Endothelial cell (in vitro differentiated cells): Measurements from ENCODE around the gene IQSEC3. TPM values are rescaled to one million over a fixed set of nuclear protein-coding genes. Genes with fewer than 3 reads are reported as not detected.

Experiments
- DNase-seq: peaks from one replicate; pipeline ENCODE4 v3.0.0; 2021; ENCODE audit warnings: low spot score
- H3K27ac Mint-ChIP-seq: one replicate; pipeline ENCODE4 v1.8.0; 2021; ENCODE audit warnings: mixed read lengths, inconsistent platforms; ENCODE audit not compliant: unreplicated experiment
- H3K27me3 Mint-ChIP-seq: one replicate; pipeline ENCODE4 v1.8.0; 2021; ENCODE audit warnings: mild to moderate bottlenecking, moderate library complexity, mixed read lengths, inconsistent platforms; ENCODE audit not compliant: unreplicated experiment
- H3K36me3 Mint-ChIP-seq: one replicate; pipeline ENCODE4 v1.8.0; 2021; ENCODE audit warnings: mild to moderate bottlenecking, low read depth, mixed read lengths, inconsistent platforms; ENCODE audit not compliant: unreplicated experiment
- H3K4me1 Mint-ChIP-seq: one replicate; pipeline ENCODE4 v1.8.0; 2021; ENCODE audit warnings: mild to moderate bottlenecking, mixed read lengths, inconsistent platforms; ENCODE audit not compliant: unreplicated experiment
- H3K4me3 Mint-ChIP-seq: one replicate; pipeline ENCODE4 v1.8.0; 2021; ENCODE audit warnings: mild to moderate bottlenecking, mixed read lengths, inconsistent platforms; ENCODE audit not compliant: unreplicated experiment
- H3K9me3 Mint-ChIP-seq: one replicate; pipeline ENCODE4 v1.8.0; 2021; ENCODE audit warnings: mixed read lengths, inconsistent platforms; ENCODE audit not compliant: unreplicated experiment
- total RNA-seq: library from RNA; stranded (reverse); fragmentation: NEBNext Ultra II Directional; extraction: Animal tissue kit (Norgen Biotek cat#: 25700); gene quantifications from one replicate; pipeline ENCODE4 v1.2.1, GENCODE V29; 2021; ENCODE audit not compliant: unreplicated experiment
- TF ChIP-seq, protein P1 (sequence below): fragments of 200-600 bp; sonication (generic); IDR thresholded peaks from one replicate; pipeline ENCODE4 v1.5.0; 2021; ENCODE audit warnings: antibody characterized with exemption; ENCODE audit not compliant: unreplicated experiment

Gene IQSEC3
- total RNA-seq, 1 donor from 2014 or later: 13.2 TPM

DNA sequence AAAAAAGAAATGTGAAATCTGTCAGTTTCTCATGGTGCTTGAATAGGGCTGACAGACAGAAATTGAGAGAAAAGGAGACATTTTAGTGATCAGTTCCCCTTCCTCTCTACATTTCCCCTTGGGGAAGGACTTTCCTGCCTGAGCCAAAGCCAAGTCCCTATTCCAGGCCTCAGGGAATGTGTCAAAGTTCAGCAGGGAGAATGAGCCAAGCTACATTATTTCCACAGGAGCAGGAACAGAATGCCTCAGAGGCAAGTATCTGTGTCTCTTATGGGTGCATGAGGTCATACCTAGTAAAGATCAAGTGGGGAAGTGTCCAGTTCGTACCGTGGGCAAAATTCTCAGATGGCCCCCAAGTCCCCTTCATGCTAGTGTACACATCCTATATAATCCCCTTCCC, 68.6 kb downstream of the IQSEC3 start:
- Mint-ChIP-seq H3K4me1 (peaks cover 37% of the 10 kb centered on the region), H3K9me3 (no peaks in the 10 kb centered on the region), H3K27ac (peak overlapping the region; percentile 57), H3K36me3 (peaks cover 14% of the 10 kb centered on the region), H3K27me3 (peaks cover 5% of the 10 kb centered on the region), H3K4me3 (no peak overlapping the region)
- TF ChIP-seq, protein P1, sequence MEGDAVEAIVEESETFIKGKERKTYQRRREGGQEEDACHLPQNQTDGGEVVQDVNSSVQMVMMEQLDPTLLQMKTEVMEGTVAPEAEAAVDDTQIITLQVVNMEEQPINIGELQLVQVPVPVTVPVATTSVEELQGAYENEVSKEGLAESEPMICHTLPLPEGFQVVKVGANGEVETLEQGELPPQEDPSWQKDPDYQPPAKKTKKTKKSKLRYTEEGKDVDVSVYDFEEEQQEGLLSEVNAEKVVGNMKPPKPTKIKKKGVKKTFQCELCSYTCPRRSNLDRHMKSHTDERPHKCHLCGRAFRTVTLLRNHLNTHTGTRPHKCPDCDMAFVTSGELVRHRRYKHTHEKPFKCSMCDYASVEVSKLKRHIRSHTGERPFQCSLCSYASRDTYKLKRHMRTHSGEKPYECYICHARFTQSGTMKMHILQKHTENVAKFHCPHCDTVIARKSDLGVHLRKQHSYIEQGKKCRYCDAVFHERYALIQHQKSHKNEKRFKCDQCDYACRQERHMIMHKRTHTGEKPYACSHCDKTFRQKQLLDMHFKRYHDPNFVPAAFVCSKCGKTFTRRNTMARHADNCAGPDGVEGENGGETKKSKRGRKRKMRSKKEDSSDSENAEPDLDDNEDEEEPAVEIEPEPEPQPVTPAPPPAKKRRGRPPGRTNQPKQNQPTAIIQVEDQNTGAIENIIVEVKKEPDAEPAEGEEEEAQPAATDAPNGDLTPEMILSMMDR: no peak
- no peak for DNase-seq

DNA sequence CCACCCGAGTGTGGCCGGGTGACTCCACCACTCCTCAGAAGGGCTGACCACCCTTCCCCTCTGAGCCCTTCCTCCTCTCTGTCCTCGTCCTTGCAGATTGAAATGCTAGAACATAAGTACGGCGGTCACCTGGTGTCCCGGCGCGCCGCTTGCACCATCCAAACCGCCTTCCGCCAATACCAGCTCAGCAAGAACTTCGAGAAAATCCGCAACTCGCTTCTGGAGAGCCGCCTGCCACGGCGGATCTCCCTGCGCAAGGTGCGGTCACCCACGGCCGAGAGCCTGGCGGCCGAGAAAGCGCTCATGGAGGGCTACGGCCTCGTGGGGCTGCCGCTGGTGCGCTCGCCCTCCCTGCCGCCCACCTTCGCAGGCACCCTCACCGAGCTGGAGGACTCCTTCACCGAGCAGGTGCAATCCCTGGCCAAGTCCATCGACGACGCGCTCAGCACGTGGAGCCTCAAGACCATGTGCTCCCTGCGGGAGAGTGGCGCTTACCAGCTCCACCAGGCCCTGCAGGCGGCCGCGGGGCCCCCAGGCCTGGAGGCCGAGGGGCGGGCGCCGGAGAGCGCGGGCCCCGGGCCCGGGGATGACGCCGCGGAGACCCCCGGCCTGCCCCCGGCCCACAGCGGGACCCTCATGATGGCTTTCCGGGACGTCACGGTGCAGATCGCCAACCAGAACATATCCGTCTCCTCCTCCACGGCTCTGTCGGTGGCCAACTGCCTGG, 71.8 kb downstream of the IQSEC3 start:
- Mint-ChIP-seq H3K9me3 (no peaks in the 10 kb centered on the region), H3K4me3 (no peak overlapping the region), H3K27ac (no peak overlapping the region), H3K27me3 (peaks cover 4% of the 10 kb centered on the region), H3K36me3 (peaks cover 3% of the 10 kb centered on the region), H3K4me1 (peaks cover 52% of the 10 kb centered on the region)
- TF ChIP-seq, protein P1: no peak
- no peak for DNase-seq

DNA sequence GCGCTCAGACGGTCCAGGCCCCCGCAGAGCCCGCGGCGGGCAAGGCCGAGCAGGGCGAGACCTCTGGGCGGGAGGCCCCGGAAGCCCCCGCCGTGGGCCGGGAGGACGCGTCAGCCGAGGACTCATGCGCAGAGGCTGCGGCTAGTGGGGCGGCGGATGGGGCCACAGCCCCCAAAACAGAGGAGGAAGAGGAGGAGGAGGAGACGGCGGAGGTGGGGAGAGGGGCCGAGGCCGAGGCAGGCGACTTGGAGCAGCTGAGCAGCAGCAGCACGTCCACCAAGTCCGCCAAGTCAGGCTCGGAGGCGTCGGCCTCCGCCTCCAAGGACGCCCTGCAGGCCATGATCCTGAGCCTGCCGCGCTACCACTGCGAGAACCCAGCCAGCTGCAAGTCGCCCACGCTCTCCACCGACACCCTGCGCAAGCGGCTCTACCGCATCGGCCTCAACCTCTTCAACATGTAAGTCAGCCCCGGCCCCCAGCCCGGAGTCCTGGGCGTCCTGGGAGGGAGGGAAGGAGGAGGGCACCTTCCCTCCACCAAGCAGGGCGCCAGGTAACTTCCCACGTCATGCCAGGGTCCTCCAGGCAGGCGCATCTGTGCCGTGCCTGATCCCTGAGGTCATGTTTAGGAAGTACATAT, 72.4 kb downstream of the IQSEC3 start:
- peaks cover 4% of the 10 kb centered on the region for H3K27me3 Mint-ChIP-seq
- H3K4me3 Mint-ChIP-seq: no peak overlapping the region
- DNase-seq: no peak
- peaks cover 47% of the 10 kb centered on the region for H3K4me1 Mint-ChIP-seq
- TF ChIP-seq, protein P1: no peak
- no peak overlapping the region for H3K27ac Mint-ChIP-seq
- H3K9me3 Mint-ChIP-seq: no peaks in the 10 kb centered on the region
- peaks cover 3% of the 10 kb centered on the region for H3K36me3 Mint-ChIP-seq

DNA sequence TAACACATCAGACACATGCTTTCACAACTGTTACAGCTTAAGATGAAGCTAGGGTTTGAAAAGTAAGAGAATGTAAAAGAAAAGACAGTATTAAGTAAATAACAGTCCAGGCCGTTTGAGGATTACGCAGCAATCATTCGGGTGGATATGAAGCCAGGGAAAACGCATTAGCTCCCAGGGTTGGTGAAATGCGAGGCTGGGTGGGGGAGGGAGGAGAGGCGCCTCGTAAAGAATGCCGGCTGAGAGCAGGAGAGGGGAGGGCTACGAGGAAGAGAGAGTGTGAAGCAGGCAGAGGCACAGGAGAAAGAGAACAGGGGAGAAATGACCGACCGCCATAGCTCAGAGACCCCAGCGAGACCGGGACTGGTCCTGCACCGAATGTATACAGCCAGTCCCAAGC, 73.0 kb downstream of the IQSEC3 start:
- DNase-seq: no peak
- Mint-ChIP-seq H3K27me3 (peaks cover 4% of the 10 kb centered on the region), H3K27ac (no peak overlapping the region), H3K4me3 (no peak overlapping the region), H3K4me1 (peaks cover 43% of the 10 kb centered on the region), H3K36me3 (peaks cover 3% of the 10 kb centered on the region), H3K9me3 (no peaks in the 10 kb centered on the region)
- TF ChIP-seq, protein P1: no peak

DNA sequence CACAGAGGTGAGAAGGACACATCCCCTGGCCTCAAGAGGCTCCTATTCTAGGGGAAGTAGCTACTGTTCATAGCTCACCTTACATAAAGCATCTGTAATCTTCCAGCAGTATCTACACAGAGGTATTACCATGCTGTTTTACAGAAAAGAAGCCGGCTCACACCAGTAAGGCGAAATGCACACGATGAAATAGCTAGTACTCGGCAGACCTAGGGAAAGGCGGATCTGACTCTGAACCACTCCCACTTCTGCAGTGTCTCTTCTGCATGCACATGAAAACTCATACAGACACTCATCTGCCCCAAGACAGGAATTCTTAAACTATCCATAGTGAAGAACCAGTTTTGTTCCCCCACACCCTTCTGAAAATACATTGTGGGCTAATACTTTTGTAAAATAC, 73.6 kb downstream of the IQSEC3 start:
- peaks cover 4% of the 10 kb centered on the region for H3K27me3 Mint-ChIP-seq
- no peak overlapping the region for H3K4me3 Mint-ChIP-seq
- H3K27ac Mint-ChIP-seq: no peak overlapping the region

More for the DNA sequence above, 73.6 kb downstream of the IQSEC3 start:
- H3K4me1 Mint-ChIP-seq: peaks cover 40% of the 10 kb centered on the region
- TF ChIP-seq, protein P1: no peak
- peaks cover 3% of the 10 kb centered on the region for H3K36me3 Mint-ChIP-seq
- no peak for DNase-seq
- H3K9me3 Mint-ChIP-seq: no peaks in the 10 kb centered on the region
